Fibroblast of skin of scalp (primary cell): ENCODE measurements around the gene ARHGAP8.

Source experiments
- DNase-seq: peaks from one replicate; pipeline ENCODE4 v3.0.0-alpha.2; 2013

The ARHGAP8 gene

GRCh38 chr22:44726439-44726838 is 25.9 kb upstream of the ARHGAP8 start:
- no peak for DNase-seq

- no peak for DNase-seq
Observed at GRCh38 chr22:44727148-44727547, 25.2 kb upstream of the ARHGAP8 start.

GRCh38 chr22:44727709-44728108 is 24.7 kb upstream of the ARHGAP8 start:
- no peak for DNase-seq

GRCh38 chr22:44728761-44729324 is 23.5 kb upstream of the ARHGAP8 start:
- DNase-seq, result no peak

- peak; percentile 62 for DNase-seq
Observed at GRCh38 chr22:44729391-44730021, 22.9 kb upstream of the ARHGAP8 start.

- no peak for DNase-seq
Observed at GRCh38 chr22:44730022-44730393, 22.4 kb upstream of the ARHGAP8 start.

- peak; percentile 9 for DNase-seq
Observed at GRCh38 chr22:44730490-44731356, 21.7 kb upstream of the ARHGAP8 start.

- no peak for DNase-seq
Observed at GRCh38 chr22:44731357-44731970, 20.9 kb upstream of the ARHGAP8 start.

- no peak for DNase-seq
Observed at GRCh38 chr22:44732017-44732561, 20.3 kb upstream of the ARHGAP8 start.

- DNase-seq, result no peak
Observed at GRCh38 chr22:44732661-44733060, 19.7 kb upstream of the ARHGAP8 start.

- no peak for DNase-seq
Observed at GRCh38 chr22:44733426-44734106, 18.8 kb upstream of the ARHGAP8 start.

- DNase-seq, result no peak
Observed at GRCh38 chr22:44734278-44734677, 18.1 kb upstream of the ARHGAP8 start.

GRCh38 chr22:44734801-44735517 is 17.4 kb upstream of the ARHGAP8 start:
- DNase-seq, result no peak

- DNase-seq, result peak; percentile 50
Observed at GRCh38 chr22:44735518-44736428, 16.6 kb upstream of the ARHGAP8 start.

- DNase-seq, result no peak
Observed at GRCh38 chr22:44736581-44737405, 15.6 kb upstream of the ARHGAP8 start.

GRCh38 chr22:44737406-44738346 is 14.7 kb upstream of the ARHGAP8 start:
- no peak for DNase-seq

GRCh38 chr22:44738347-44738715 is 14.0 kb upstream of the ARHGAP8 start:
- DNase-seq, result no peak

GRCh38 chr22:44739024-44739423 is 13.4 kb upstream of the ARHGAP8 start:
- DNase-seq, result no peak

GRCh38 chr22:44739666-44740065 is 12.7 kb upstream of the ARHGAP8 start:
- DNase-seq, result peak; percentile 44
